Putamen (tissue), 1 donor: Measurements from ENCODE around the gene NUAK2.

Experiments used
- DNase-seq: peaks from one replicate; pipeline ENCODE4 v3.0.0-alpha.2; 2016; ENCODE audit warnings: low spot score

Gene NUAK2

DNA sequence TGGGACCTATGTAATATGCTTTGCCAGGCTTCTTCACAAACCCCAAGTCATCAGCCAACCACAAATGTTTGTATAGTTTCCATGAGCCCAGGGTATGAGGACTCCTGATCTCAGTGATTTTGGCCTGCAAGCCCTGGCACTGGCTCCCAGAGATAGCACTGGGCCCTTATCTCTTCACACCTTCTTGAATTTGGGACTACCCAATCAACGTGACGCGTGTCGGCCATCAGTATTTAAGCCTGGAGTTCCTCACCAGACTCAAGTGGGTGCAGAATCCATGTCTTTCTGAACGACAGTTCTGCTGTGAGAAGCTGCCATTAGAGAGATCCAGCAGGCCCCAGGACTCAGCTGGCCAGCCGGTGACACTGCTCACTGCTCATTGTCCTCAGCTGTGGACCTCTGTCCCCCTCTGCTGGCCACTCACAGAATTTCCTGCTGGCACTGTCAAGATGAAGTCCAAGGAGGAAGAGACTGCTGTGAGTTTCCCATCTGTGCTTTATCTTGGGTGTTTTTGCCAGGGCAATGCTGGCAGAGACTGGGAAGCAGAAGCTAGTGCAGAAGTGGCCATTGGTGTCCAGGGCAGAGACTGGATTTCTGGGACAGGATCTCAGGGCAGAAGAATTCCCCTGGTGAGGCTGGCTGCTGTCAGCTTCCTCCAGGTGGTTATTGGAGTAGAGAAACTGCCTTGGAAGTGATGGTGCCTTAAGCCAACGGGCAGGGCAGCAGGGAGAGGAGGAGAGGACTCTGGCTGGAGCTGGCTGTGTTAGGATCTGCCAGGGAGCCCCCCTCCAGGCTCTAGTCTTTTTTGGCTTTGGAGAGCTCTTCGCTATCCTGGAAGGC, 65.4 kb downstream of the NUAK2 start:
- DNase-seq: peak; percentile 95
